IMR-90 (cell line): Measurements from ENCODE around the gene S100A13. TPM values are rescaled to one million over a fixed set of nuclear protein-coding genes. Genes with fewer than 3 reads are reported as not detected.

Experiments
- ATAC-seq: fragments of 200-7000 bp; cut with Tn5 transposase; 2 replicates; pipeline ENCODE4 v1.9.1; 2020; ENCODE audit warnings: low read depth, mild to moderate bottlenecking, moderate library complexity
- BruUV-seq: library from RNA; stranded (reverse); fragments of 400-500 nt; replicated peaks from 2 replicates; lab custom pipeline; 2021; lab: Mats Ljungman, UMichigan
- CTCF ChIA-PET: fragments of 300-600 bp; formaldehyde crosslinking; extraction: SDS; loops from one replicate; lab custom pipeline; 2021; ENCODE audit warnings: antibody characterized with exemption; lab: Yijun Ruan, JAX
- POLR2A ChIA-PET: fragments of 300-600 bp; sonication (Branson Sonifier 250); formaldehyde crosslinking; loops from one replicate; lab custom pipeline; 2022; ENCODE audit warnings: antibody characterized with exemption; ENCODE audit not compliant: unreplicated experiment; lab: Charles Lee
- DNase-seq: peaks from one replicate; pipeline ENCODE4 v3.0.0; 2013
- H2AFZ ChIP-seq: replicated peaks from 2 replicates; pipeline ENCODE3; 2013; ENCODE audit warnings: low read length, mild to moderate bottlenecking; ENCODE audit not compliant: poor library complexity
- H2AK5ac ChIP-seq: 2 replicates; pipeline ENCODE4 v1.6.1; 2013; ENCODE audit warnings: low read depth, low read length, inconsistent platforms
- H2AK9ac ChIP-seq: replicated peaks from 2 replicates; pipeline ENCODE3; 2013; ENCODE audit warnings: mild to moderate bottlenecking, low read depth, low read length, moderate library complexity; ENCODE audit not compliant: poor library complexity
- H2BK120ac ChIP-seq: 2 replicates; pipeline ENCODE4 v1.6.1; 2013; ENCODE audit warnings: low read depth, low read length, inconsistent platforms
- H2BK15ac ChIP-seq: 3 replicates; pipeline ENCODE4 v1.6.1; 2013; ENCODE audit warnings: low read depth, low read length, inconsistent platforms
- H2BK20ac ChIP-seq: 2 replicates; pipeline ENCODE4 v1.6.1; 2013; ENCODE audit warnings: low read depth, mild to moderate bottlenecking, inconsistent platforms, low read length, moderate library complexity
- H2BK5ac ChIP-seq: 2 replicates; pipeline ENCODE4 v1.6.1; 2013; ENCODE audit warnings: mild to moderate bottlenecking, low read depth, low read length, inconsistent platforms; ENCODE audit not compliant: poor library complexity, severe bottlenecking
- H3K14ac ChIP-seq: replicated peaks from 2 replicates; pipeline ENCODE4 v1.6.1; 2013; ENCODE audit warnings: low read depth, low read length, inconsistent platforms
- H3K18ac ChIP-seq: 2 replicates; pipeline ENCODE4 v1.6.1; 2013; ENCODE audit warnings: low read depth, low read length, control low read depth
- H3K23ac ChIP-seq: 2 replicates; pipeline ENCODE4 v1.6.1; 2013; ENCODE audit warnings: low read depth, low read length, inconsistent platforms
- H3K27ac ChIP-seq: 2 replicates; pipeline ENCODE4 v1.5.1; 2013; ENCODE audit warnings: mild to moderate bottlenecking, control low read depth, low read length; ENCODE audit not compliant: insufficient read depth
- H3K27me3 ChIP-seq: 2 replicates; pipeline ENCODE4 v1.6.1; 2013; ENCODE audit warnings: low read length; ENCODE audit not compliant: control insufficient read depth, insufficient read depth
- H3K36me3 ChIP-seq: 2 replicates; pipeline ENCODE4 v1.6.1; 2013; ENCODE audit warnings: low read length, mixed read lengths; ENCODE audit not compliant: control insufficient read depth, insufficient read depth
- H3K4ac ChIP-seq: 2 replicates; pipeline ENCODE4 v1.6.1; 2013; ENCODE audit warnings: low read depth, low read length, inconsistent platforms
- H3K4me1 ChIP-seq: 2 replicates; pipeline ENCODE4 v1.6.1; 2013; ENCODE audit warnings: low read length, mixed read lengths; ENCODE audit not compliant: control insufficient read depth, insufficient read depth
- H3K4me2 ChIP-seq: 2 replicates; pipeline ENCODE4 v1.6.1; 2013; ENCODE audit warnings: low read depth, mild to moderate bottlenecking, control low read depth, low read length, moderate library complexity
- H3K4me3 ChIP-seq: 2 replicates; pipeline ENCODE4 v1.5.1; 2013; ENCODE audit warnings: low read depth, mild to moderate bottlenecking, control low read depth, low read length, moderate library complexity; ENCODE audit not compliant: insufficient read depth
- H3K56ac ChIP-seq: 2 replicates; pipeline ENCODE4 v1.6.1; 2013; ENCODE audit warnings: low read length, inconsistent platforms; ENCODE audit not compliant: insufficient read depth; ENCODE audit errors: extremely low read depth
- H3K79me1 ChIP-seq, 2 experiments: 2 replicates each; pipeline ENCODE4 v1.6.1; 2013; ENCODE audit warnings: low read length in 2 of 2, inconsistent platforms in 1 of 2, low read depth in 1 of 2
- H3K9ac ChIP-seq: 2 replicates; pipeline ENCODE4 v1.6.1; 2013; ENCODE audit warnings: low read depth, low read length, control low read depth
- H3K9me1 ChIP-seq: 2 replicates; pipeline ENCODE4 v1.6.1; 2013; ENCODE audit warnings: low read length, inconsistent platforms; ENCODE audit not compliant: insufficient read depth
- H3K9me3 ChIP-seq: 2 replicates; pipeline ENCODE4 v1.6.1; 2013; ENCODE audit warnings: low read length; ENCODE audit not compliant: control insufficient read depth, insufficient read depth
- H4K20me1 ChIP-seq: 2 replicates; pipeline ENCODE4 v1.6.1; 2013; ENCODE audit warnings: low read length, inconsistent platforms; ENCODE audit not compliant: insufficient read depth
- H4K5ac ChIP-seq: 2 replicates; pipeline ENCODE4 v1.6.1; 2013; ENCODE audit warnings: mild to moderate bottlenecking, low read depth, low read length, control low read depth
- H4K8ac ChIP-seq, 2 experiments: 2 replicates each; pipeline ENCODE4 v1.6.1; 2013; ENCODE audit warnings: low read depth in 2 of 2, low read length in 2 of 2, control low read depth in 1 of 2, inconsistent platforms in 1 of 2
- H4K91ac ChIP-seq: 2 replicates; pipeline ENCODE4 v1.6.1; 2013; ENCODE audit warnings: low read depth, low read length, inconsistent platforms; ENCODE audit not compliant: insufficient read depth
- BHLHE40 ChIP-seq: fragments of 150-350 bp; IDR thresholded peaks from 2 replicates; pipeline ENCODE4 v1.6.1; 2016; ENCODE audit warnings: mild to moderate bottlenecking, low read depth, low read length
- CEBPB ChIP-seq: IDR thresholded peaks from 2 replicates; pipeline ENCODE4 v1.6.1; 2012; ENCODE audit warnings: low read depth, low read length, improper control_type of control experiment
- CHD1 ChIP-seq: IDR thresholded peaks from 2 replicates; pipeline ENCODE4 v1.6.1; 2012; ENCODE audit warnings: low read depth, low read length, improper control_type of control experiment
- FOS ChIP-seq: fragments of 150-350 bp; IDR thresholded peaks from 2 replicates; pipeline ENCODE4 v1.6.1; 2016; ENCODE audit warnings: low read depth, low read length
- MAFK ChIP-seq: IDR thresholded peaks from 2 replicates; pipeline ENCODE4 v1.6.1; 2012; ENCODE audit warnings: low read depth, low read length, improper control_type of control experiment
- MAZ ChIP-seq: IDR thresholded peaks from 2 replicates; pipeline ENCODE4 v1.6.1; 2012; ENCODE audit warnings: low read depth, mild to moderate bottlenecking, low read length, improper control_type of control experiment, moderate library complexity, borderline replicate concordance
- MXI1 ChIP-seq: IDR thresholded peaks from 2 replicates; pipeline ENCODE4 v1.6.1; 2012; ENCODE audit warnings: low read depth, mild to moderate bottlenecking, low read length, moderate library complexity, borderline replicate concordance
- NFE2L2 ChIP-seq: fragments of 150-350 bp; IDR thresholded peaks from 2 replicates; pipeline ENCODE4 v1.6.1; 2016; ENCODE audit warnings: low read depth, mild to moderate bottlenecking, low read length
- POLR2A ChIP-seq: IDR thresholded peaks from 2 replicates; pipeline ENCODE4 v1.6.1; 2012; ENCODE audit warnings: mild to moderate bottlenecking, low read depth, low read length
- RAD21 ChIP-seq: IDR thresholded peaks from 2 replicates; pipeline ENCODE4 v1.6.1; 2012; ENCODE audit warnings: low read length, improper control_type of control experiment
- RCOR1 ChIP-seq: IDR thresholded peaks from 2 replicates; pipeline ENCODE4 v1.6.1; 2012; ENCODE audit warnings: mild to moderate bottlenecking, low read length, improper control_type of control experiment; ENCODE audit not compliant: insufficient replicate concordance
- RFX5 ChIP-seq: IDR thresholded peaks from 2 replicates; pipeline ENCODE4 v1.8.0; 2012; ENCODE audit warnings: low read depth, mild to moderate bottlenecking, low read length, moderate library complexity
- SMC3 ChIP-seq: fragments of 150-350 bp; IDR thresholded peaks from 2 replicates; pipeline ENCODE4 v1.6.1; 2016; ENCODE audit warnings: low read depth, mild to moderate bottlenecking, antibody characterized with exemption, low read length, moderate library complexity
- WGBS, 2 experiments: methylation state at CpG; one replicate each; pipeline versions ENCODE4 v1.1.5 to v1.1.7; 2013; ENCODE audit warnings: missing lambda C conversion rate in 2 of 2; ENCODE audit not compliant: insufficient read length in 1 of 2; ENCODE audit errors: extremely low coverage in 2 of 2; 5-methylcytosine and 5-hydroxymethylcytosine counted together
- dilution Hi-C: fragments of 300-500 bp; cut with HindIII; formaldehyde crosslinking; loops from one replicate; pipeline ENCODE4 v1.14.3; 2018; ENCODE audit warnings: low sequenced_read_pairs; ENCODE audit not compliant: unreplicated experiment
- in situ Hi-C: fragments of 300-500 bp; cut with MboI; formaldehyde crosslinking; loops from 3 replicates; pipeline ENCODE4 v1.14.3; 2019; ENCODE audit warnings: low sequenced_read_pairs, inconsistent platforms, mixed read lengths
- intact Hi-C: fragments of 100-400 bp; cut with micrococcal nuclease; formaldehyde crosslinking; loops from 2 replicates; pipeline ENCODE4 v1.10.0; 2022
- polyA plus RNA-seq, 3 experiments: library from polyadenylated mRNA; depleted of rRNA; stranded (reverse); fragments of >200 nt; gene quantifications; 2 replicates each; pipeline ENCODE4 v1.2.3, GENCODE V29; 2012; ENCODE audit warnings: low replicate concordance in 1 of 3
- total RNA-seq: library from RNA; depleted of rRNA; stranded (reverse); fragments of >200 nt; gene quantifications from 2 replicates; pipeline ENCODE4 v1.2.3, GENCODE V29; 2012
- TF ChIP-seq, protein P1 (sequence below): fragments of 150-350 bp; IDR thresholded peaks from 2 replicates; pipeline ENCODE4 v1.6.1; 2016; ENCODE audit warnings: low read depth, mild to moderate bottlenecking, low read length, moderate library complexity, borderline replicate concordance
- TF ChIP-seq, protein P2 (sequence below): conservative IDR thresholded peaks from 2 replicates; pipeline ENCODE4 v1.5.1; 2012; ENCODE audit warnings: mild to moderate bottlenecking, low read depth, low read length, improper control_type of control experiment
- TF ChIP-seq, protein P3 (sequence below): fragments of 150-350 bp; IDR thresholded peaks from 2 replicates; pipeline ENCODE4 v1.6.1; 2017; ENCODE audit warnings: mild to moderate bottlenecking, antibody characterized with exemption, low read length, low read depth

Gene S100A13
- total and polyA plus RNA-seq, 2 of the 4 experiments (the other 2 are of a cell fraction): 122 to 468 TPM

DNA sequence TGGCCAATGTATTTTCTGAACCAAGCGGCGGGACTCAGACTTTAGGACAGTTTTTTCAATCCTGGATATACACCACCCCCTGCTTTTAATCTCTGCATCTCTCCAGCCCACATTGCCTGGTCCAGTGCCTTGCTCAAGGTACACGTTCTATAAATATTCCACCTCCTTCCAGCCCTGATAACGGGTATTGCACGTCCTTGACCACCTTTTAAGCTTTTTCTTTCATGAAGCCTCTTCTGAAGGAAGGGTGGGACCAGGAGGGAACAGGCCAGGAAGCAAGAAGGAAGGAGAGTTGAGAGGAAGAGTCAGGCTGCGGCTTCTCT is 17.8 kb downstream of the S100A13 start:
- peak overlapping the region; percentile 91 for H2BK5ac ChIP-seq
- no peak overlapping the region for H3K4me3 ChIP-seq
- peaks cover 11% of the 10 kb centered on the region; the same call in 1 of the 2 replicates for H4K20me1 ChIP-seq
- H3K27ac ChIP-seq: peak overlapping the region; percentile 85
- H3K56ac ChIP-seq: peak overlapping the region; percentile 74; the same call in 1 of the 2 replicates
- POLR2A ChIA-PET: no interaction called here
- H4K5ac ChIP-seq: no peak overlapping the region; the same call in none of the 2 replicates
- H2AK9ac ChIP-seq: peak overlapping the region; percentile 34
- no peaks in the 10 kb centered on the region for H3K27me3 ChIP-seq
- 85% methylated on average over 2 of the region's 6 CpGs; no CpG with 5 or more reads in 1 of the 2 experiments for WGBS, 2 experiments
- peaks cover 22% of the 10 kb centered on the region for H3K36me3 ChIP-seq
- H3K18ac ChIP-seq: no peak overlapping the region; the same call in 1 of the 2 replicates
- in situ Hi-C loops (no loop called here), intact Hi-C loops (no loop called here), dilution Hi-C loops (no loop called here)
- peaks cover 15 to 66% of the 10 kb centered on the region in 2 experiments for H3K79me1 ChIP-seq
- H2AK5ac ChIP-seq: peak overlapping the region; percentile 85; the same call in 1 of the 2 replicates
- peak overlapping the region; percentile 54; the same call in 1 of the 2 replicates for H3K23ac ChIP-seq
- H3K9me1 ChIP-seq: peaks cover 17% of the 10 kb centered on the region
- peak overlapping the region; percentile 19; the same call in 1 of the 3 replicates for H2BK15ac ChIP-seq
- TF ChIP-seq RCOR1 (no peak), CHD1 (no peak), MAZ (no peak), BHLHE40 (no peak), NFE2L2 (no peak), CEBPB (no peak), MXI1 (no peak), SMC3 (no peak), RFX5 (no peak), RAD21 (no peak), FOS (no peak), POLR2A (no peak), MAFK (no peak)
- TF ChIP-seq, protein P1, sequence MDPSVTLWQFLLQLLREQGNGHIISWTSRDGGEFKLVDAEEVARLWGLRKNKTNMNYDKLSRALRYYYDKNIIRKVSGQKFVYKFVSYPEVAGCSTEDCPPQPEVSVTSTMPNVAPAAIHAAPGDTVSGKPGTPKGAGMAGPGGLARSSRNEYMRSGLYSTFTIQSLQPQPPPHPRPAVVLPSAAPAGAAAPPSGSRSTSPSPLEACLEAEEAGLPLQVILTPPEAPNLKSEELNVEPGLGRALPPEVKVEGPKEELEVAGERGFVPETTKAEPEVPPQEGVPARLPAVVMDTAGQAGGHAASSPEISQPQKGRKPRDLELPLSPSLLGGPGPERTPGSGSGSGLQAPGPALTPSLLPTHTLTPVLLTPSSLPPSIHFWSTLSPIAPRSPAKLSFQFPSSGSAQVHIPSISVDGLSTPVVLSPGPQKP: no peak
- TF ChIP-seq, protein P2, sequence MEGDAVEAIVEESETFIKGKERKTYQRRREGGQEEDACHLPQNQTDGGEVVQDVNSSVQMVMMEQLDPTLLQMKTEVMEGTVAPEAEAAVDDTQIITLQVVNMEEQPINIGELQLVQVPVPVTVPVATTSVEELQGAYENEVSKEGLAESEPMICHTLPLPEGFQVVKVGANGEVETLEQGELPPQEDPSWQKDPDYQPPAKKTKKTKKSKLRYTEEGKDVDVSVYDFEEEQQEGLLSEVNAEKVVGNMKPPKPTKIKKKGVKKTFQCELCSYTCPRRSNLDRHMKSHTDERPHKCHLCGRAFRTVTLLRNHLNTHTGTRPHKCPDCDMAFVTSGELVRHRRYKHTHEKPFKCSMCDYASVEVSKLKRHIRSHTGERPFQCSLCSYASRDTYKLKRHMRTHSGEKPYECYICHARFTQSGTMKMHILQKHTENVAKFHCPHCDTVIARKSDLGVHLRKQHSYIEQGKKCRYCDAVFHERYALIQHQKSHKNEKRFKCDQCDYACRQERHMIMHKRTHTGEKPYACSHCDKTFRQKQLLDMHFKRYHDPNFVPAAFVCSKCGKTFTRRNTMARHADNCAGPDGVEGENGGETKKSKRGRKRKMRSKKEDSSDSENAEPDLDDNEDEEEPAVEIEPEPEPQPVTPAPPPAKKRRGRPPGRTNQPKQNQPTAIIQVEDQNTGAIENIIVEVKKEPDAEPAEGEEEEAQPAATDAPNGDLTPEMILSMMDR: no peak
- TF ChIP-seq, protein P3, sequence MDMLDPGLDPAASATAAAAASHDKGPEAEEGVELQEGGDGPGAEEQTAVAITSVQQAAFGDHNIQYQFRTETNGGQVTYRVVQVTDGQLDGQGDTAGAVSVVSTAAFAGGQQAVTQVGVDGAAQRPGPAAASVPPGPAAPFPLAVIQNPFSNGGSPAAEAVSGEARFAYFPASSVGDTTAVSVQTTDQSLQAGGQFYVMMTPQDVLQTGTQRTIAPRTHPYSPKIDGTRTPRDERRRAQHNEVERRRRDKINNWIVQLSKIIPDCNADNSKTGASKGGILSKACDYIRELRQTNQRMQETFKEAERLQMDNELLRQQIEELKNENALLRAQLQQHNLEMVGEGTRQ: no peak
- peak overlapping the region; percentile 13; the same call in 1 of the 2 replicates for H2BK20ac ChIP-seq
- no peaks in the 10 kb centered on the region for H3K9me3 ChIP-seq
- H2AFZ ChIP-seq: peak overlapping the region; percentile 78
- peak overlapping the region; percentile 92 for H3K4ac ChIP-seq
- peaks cover 42% of the 10 kb centered on the region for H3K4me1 ChIP-seq
- CTCF ChIA-PET: interaction anchor here (1.2 kb wide), 1 partner anchor 98 kb away, joined by 3 read pairs; no protein-coding TSS in a partner anchor
- H2BK120ac ChIP-seq: peak overlapping the region; percentile 72
- ATAC-seq (no peak), DNase-seq (no peak)
- H3K14ac ChIP-seq: 0 out of 2 replicates have a peak overlapping the region, but pooled peaks have one; percentile 20
- peak overlapping the region; percentile 26 to 83 for H4K8ac ChIP-seq
- no TSS peak for BruUV-seq
- H3K9ac ChIP-seq: no peak overlapping the region
- peak overlapping the region; percentile 72 for H4K91ac ChIP-seq
- H3K4me2 ChIP-seq: peak overlapping the region; percentile 92; the same call in 1 of the 2 replicates
